Right cardiac atrium (tissue), 5 donors: ENCODE measurements around the gene IGFN1. TPM values are rescaled to one million over a fixed set of nuclear protein-coding genes. Genes with fewer than 3 reads are reported as not detected.

Experiments
- polyA plus RNA-seq: library from polyadenylated mRNA; stranded (reverse); fragments of 200-250 nt; gene quantifications from one replicate; pipeline ENCODE4 v1.2.3, GENCODE V29; 2013
- total RNA-seq, 4 donors: library from RNA; stranded (reverse); fragmentation: NEBNext Ultra II Directional; extraction: Animal tissue kit (Norgen Biotek cat#: 25700); gene quantifications; one replicate each; pipeline ENCODE4 v1.2.1, GENCODE V29; 2021
- donor health status: healthy with polysubstance abuse.
- donor health status: DM: no; HTN: yes; CAD: no.
- donor health status: DM: no; HTN: no; CAD: no.
- donor health status: DM: no; HTN: yes; CAD: no; lungs with severe emphysema.
- donor health status: DM: yes; HTN: yes; CAD: no.

Gene IGFN1
- total and polyA plus RNA-seq, 5 donors: 0.14 to 1.6 (median 0.54) TPM

Other genes starting within 250 kb of the IGFN1 start
- under 1 TPM; 0.53 to 0.83 (median 0.67) TPM for gene KIF21B, start 167.1 kb upstream of the IGFN1 start, total RNA-seq
- gene KIF21B, start 167.1 kb upstream of the IGFN1 start, polyA plus RNA-seq: 0.36 TPM
- gene CACNA1S, start 78.4 kb upstream of the IGFN1 start, total RNA-seq: under 1 TPM in 2 of 4 donors, not detected in 2; 0.06 to 0.09 TPM
- gene CACNA1S, start 78.4 kb upstream of the IGFN1 start, polyA plus RNA-seq: not detected
- gene ASCL5, start 63.6 kb upstream of the IGFN1 start, total RNA-seq: not detected
- gene ASCL5, start 63.6 kb upstream of the IGFN1 start, polyA plus RNA-seq: not detected
- 10 to 100 TPM; 45.3 to 54.6 (median 46.6) TPM for gene TMEM9, start 36.4 kb upstream of the IGFN1 start, total RNA-seq
- gene TMEM9, start 36.4 kb upstream of the IGFN1 start, polyA plus RNA-seq: 44.4 TPM
- under 1 TPM in 2 of 4 donors, not detected in 2; 0.03 to 0.22 TPM for gene PKP1, start 92.7 kb downstream of the IGFN1 start, total RNA-seq
- 0.02 TPM for gene PKP1, start 92.7 kb downstream of the IGFN1 start, polyA plus RNA-seq
- 1,000 to 10,000 TPM; 5,203 to 7,292 (median 7,185) TPM for gene TNNT2, start 186.9 kb downstream of the IGFN1 start, total RNA-seq
- gene TNNT2, start 186.9 kb downstream of the IGFN1 start, polyA plus RNA-seq: 16,707 TPM
- gene LAD1, start 208.5 kb downstream of the IGFN1 start, total RNA-seq: 1 to 10 TPM; 1.3 to 4.0 (median 2.4) TPM
- gene LAD1, start 208.5 kb downstream of the IGFN1 start, polyA plus RNA-seq: 5.0 TPM
- gene TNNI1, start 230.9 kb downstream of the IGFN1 start, total RNA-seq: 100 to 1,000 TPM in 2 of 4 donors, 10 to 100 TPM in 2; 77.9 to 215 (median 100) TPM
- gene TNNI1, start 230.9 kb downstream of the IGFN1 start, polyA plus RNA-seq: 81.3 TPM